Osteoblast (primary cell): Measurements from ENCODE around the gene GRK2. TPM values are rescaled to one million over a fixed set of nuclear protein-coding genes. Genes with fewer than 3 reads are reported as not detected.
A peak's percentile ranks its signal among the peaks of the same experiment; 100 is the strongest.

Experiments used
- DNase-seq: peaks from one replicate; pipeline ENCODE4 v3.0.0; 2011; ENCODE audit warnings: low spot score, mixed read lengths; ENCODE audit not compliant: insufficient read length; ENCODE audit errors: missing footprints
- H2AFZ ChIP-seq: 2 replicates; pipeline ENCODE4 v1.6.0; 2011; ENCODE audit warnings: mild to moderate bottlenecking, low read length
- H3K27ac ChIP-seq: 2 replicates; pipeline ENCODE4 v1.5.1; 2011; ENCODE audit warnings: mild to moderate bottlenecking, low read depth, low read length, moderate library complexity
- H3K27me3 ChIP-seq: 2 replicates; pipeline ENCODE4 v1.6.0; 2012; ENCODE audit warnings: mild to moderate bottlenecking, control low read depth, inconsistent platforms, low read length, moderate library complexity; ENCODE audit not compliant: insufficient read depth
- H3K36me3 ChIP-seq: 2 replicates; pipeline ENCODE4 v1.5.1; 2011; ENCODE audit warnings: mild to moderate bottlenecking, low read length, control low read depth, moderate library complexity; ENCODE audit not compliant: insufficient read depth
- H3K4me1 ChIP-seq: 2 replicates; pipeline ENCODE4 v1.5.1; 2011; ENCODE audit warnings: mild to moderate bottlenecking, low read length, control low read depth, moderate library complexity; ENCODE audit not compliant: insufficient read depth
- H3K4me2 ChIP-seq: 2 replicates; pipeline ENCODE4 v1.6.0; 2011; ENCODE audit warnings: mild to moderate bottlenecking, low read length; ENCODE audit not compliant: insufficient read depth
- H3K4me3 ChIP-seq: fragments of 200-600 bp; sonication (generic); 3 replicates; pipeline ENCODE4 v1.5.1; 2012; ENCODE audit warnings: mild to moderate bottlenecking, low read length, inconsistent platforms; ENCODE audit not compliant: insufficient read depth
- H3K79me2 ChIP-seq: 2 replicates; pipeline ENCODE4 v1.6.0; 2012; ENCODE audit warnings: mild to moderate bottlenecking, low read length, control low read depth, inconsistent platforms; ENCODE audit not compliant: insufficient read depth
- H3K9me3 ChIP-seq: 2 replicates; pipeline ENCODE4 v1.5.1; 2011; ENCODE audit warnings: low read depth, low read length, control low read depth
- H4K20me1 ChIP-seq: 2 replicates; pipeline ENCODE4 v1.6.0; 2012; ENCODE audit warnings: mild to moderate bottlenecking, low read length, control low read depth; ENCODE audit not compliant: insufficient read depth
- total RNA-seq: library from RNA; depleted of rRNA; stranded (reverse); fragments of >200 nt; gene quantifications from 2 replicates; pipeline ENCODE4 v1.2.3, GENCODE V29; 2012
- TF ChIP-seq, protein P1 (sequence below): IDR thresholded peaks from 2 replicates; pipeline ENCODE4 v1.5.1; 2011; ENCODE audit warnings: mild to moderate bottlenecking, low read depth, low read length, moderate library complexity; ENCODE audit errors: extremely low read depth

GRK2 gene
- total RNA-seq, 1 donor: 21.4 TPM

DNA sequence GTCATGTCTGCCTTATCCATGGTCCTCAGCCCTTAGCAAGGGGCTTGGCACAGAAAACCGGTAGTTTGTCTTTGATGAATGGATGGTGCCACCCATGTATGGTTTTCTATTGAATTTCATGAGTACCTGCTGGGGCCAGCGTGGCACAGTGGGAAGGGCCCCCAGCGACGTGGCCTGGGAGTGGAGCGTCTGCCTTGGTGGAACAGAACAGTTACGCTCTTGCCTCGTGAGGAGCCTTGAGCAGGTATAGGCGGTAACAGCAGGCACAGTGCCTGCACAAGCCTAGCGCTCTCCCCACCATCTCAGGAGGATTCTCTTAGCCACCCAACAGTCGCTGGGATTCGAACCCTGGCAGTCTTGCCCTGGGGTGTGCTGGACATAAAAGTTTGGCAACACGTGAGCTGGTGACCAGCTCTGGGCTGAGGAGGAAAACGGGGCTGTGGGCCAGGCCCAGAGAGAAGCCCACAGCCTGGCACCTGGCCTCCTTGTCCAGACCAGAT lies 34.0 kb downstream of the GRK2 start:
- no peak for DNase-seq
- Histone ChIP-seq H3K9me3 (no peaks in the 10 kb centered on the region), H3K4me1 (peaks cover 16% of the 10 kb centered on the region), H3K4me2 (no peak overlapping the region), H3K27ac (no peak overlapping the region), H3K79me2 (peaks cover 29% of the 10 kb centered on the region), H4K20me1 (peaks cover 19% of the 10 kb centered on the region), H2AFZ (no peak overlapping the region), H3K4me3 (no peak overlapping the region), H3K36me3 (peaks cover 52% of the 10 kb centered on the region), H3K27me3 (no peaks in the 10 kb centered on the region)
- TF ChIP-seq, protein P1, sequence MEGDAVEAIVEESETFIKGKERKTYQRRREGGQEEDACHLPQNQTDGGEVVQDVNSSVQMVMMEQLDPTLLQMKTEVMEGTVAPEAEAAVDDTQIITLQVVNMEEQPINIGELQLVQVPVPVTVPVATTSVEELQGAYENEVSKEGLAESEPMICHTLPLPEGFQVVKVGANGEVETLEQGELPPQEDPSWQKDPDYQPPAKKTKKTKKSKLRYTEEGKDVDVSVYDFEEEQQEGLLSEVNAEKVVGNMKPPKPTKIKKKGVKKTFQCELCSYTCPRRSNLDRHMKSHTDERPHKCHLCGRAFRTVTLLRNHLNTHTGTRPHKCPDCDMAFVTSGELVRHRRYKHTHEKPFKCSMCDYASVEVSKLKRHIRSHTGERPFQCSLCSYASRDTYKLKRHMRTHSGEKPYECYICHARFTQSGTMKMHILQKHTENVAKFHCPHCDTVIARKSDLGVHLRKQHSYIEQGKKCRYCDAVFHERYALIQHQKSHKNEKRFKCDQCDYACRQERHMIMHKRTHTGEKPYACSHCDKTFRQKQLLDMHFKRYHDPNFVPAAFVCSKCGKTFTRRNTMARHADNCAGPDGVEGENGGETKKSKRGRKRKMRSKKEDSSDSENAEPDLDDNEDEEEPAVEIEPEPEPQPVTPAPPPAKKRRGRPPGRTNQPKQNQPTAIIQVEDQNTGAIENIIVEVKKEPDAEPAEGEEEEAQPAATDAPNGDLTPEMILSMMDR: no peak

DNA sequence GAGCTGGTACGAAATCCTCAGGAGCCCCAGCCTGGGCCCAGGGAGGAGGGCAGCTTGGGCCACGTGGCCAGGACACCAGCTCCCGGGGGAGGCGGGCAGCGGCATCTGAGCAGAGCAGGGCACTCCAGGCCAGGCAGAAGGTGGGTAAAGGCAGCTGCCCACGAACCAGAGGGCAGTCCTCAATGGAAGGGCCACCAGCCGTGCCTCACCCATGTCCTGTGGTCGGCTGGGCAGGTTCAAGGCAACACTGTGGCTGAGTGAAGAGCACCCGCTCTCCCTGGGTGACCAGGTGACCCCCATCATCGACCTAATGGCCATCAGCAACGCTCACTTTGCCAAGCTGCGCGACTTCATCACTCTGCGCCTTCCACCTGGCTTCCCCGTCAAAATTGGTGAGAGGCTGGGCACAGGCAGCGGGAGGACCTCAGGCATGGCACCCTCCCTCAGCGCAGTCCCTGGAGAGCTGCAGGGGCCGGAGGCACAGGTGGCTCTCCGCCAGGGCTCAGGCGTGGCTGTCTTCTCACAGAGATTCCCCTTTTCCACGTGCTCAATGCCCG lies 34.6 kb downstream of the GRK2 start:
- TF ChIP-seq, protein P1: no peak
- peaks cover 16% of the 10 kb centered on the region for H3K4me1 ChIP-seq

DNA sequence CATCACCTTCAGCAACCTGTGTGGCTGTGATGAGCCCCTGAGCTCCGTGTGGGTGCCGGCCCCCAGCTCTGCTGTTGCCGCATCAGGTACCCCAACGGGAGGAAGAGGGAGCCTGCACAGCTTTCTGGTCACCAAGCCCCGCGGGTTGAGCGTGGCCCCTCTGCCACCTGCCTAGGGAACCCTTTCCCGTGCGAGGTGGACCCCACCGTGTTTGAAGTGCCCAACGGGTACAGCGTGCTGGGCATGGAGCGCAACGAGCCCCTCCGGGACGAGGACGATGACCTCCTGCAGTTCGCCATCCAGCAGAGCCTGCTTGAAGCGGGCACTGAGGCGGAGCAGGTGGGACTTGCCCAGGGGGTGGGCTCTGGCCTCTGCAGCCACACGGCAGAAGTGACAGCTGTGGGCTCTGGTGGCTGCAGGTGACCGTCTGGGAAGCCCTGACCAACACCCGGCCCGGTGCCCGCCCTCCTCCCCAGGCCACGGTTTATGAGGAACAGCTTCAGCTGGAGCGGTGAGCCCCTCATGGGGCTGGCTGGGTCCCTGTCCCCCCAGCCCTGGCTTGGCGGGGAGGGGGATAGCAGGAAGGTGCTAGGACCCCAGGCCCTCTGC lies 35.1 kb downstream of the GRK2 start:
- H3K27ac ChIP-seq: no peak overlapping the region
- no peak overlapping the region for H3K4me2 ChIP-seq
- TF ChIP-seq, protein P1: no peak
- peaks cover 19% of the 10 kb centered on the region for H3K79me2 ChIP-seq
- H3K9me3 ChIP-seq: no peaks in the 10 kb centered on the region
- no peaks in the 10 kb centered on the region for H3K27me3 ChIP-seq
- H2AFZ ChIP-seq: no peak overlapping the region
- H4K20me1 ChIP-seq: peaks cover 19% of the 10 kb centered on the region
- no peak overlapping the region for H3K4me3 ChIP-seq
- peaks cover 16% of the 10 kb centered on the region for H3K4me1 ChIP-seq
- peaks cover 41% of the 10 kb centered on the region for H3K36me3 ChIP-seq
- DNase-seq: peak; percentile 46

More for the DNA sequence above, 34.6 kb downstream of the GRK2 start:
- no peaks in the 10 kb centered on the region for H3K9me3 ChIP-seq
- no peak overlapping the region for H3K4me2 ChIP-seq
- H3K4me3 ChIP-seq: no peak overlapping the region
- no peak overlapping the region for H2AFZ ChIP-seq
- H3K79me2 ChIP-seq: peaks cover 24% of the 10 kb centered on the region
- H4K20me1 ChIP-seq: peaks cover 19% of the 10 kb centered on the region
- DNase-seq: peak; percentile 23
- H3K27ac ChIP-seq: no peak overlapping the region
- peaks cover 47% of the 10 kb centered on the region for H3K36me3 ChIP-seq
- no peaks in the 10 kb centered on the region for H3K27me3 ChIP-seq

DNA sequence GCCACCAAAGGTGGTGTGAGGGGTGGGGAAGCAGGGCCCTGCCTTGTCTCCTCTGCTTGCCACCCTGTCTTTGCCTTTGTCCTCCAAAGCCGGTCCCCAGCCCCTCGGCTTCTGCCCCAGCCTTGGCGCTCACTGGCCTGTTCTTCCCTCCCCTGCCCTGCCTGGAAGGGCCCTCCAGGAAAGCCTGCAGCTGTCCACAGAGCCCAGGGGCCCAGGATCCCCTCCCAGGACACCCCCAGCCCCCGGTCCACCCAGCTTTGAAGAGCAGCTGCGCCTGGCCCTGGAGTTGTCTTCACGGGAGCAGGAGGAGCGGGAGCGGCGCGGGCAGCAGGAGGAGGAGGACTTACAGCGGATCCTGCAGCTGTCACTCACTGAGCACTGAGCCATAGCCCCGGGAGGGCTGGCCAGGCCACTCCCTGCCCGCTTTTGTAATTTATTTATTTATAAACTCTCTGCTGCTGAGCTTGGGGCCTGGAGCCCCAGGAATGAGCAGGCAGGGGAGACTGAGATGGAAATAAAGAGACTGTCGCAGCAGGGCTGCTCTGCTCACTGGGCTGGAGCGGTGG lies 35.8 kb downstream of the GRK2 start:
- H3K27me3 ChIP-seq: no peaks in the 10 kb centered on the region
- no peak overlapping the region for H2AFZ ChIP-seq
- H3K79me2 ChIP-seq: peaks cover 14% of the 10 kb centered on the region
- peaks cover 35% of the 10 kb centered on the region for H3K36me3 ChIP-seq
- H3K4me3 ChIP-seq: no peak overlapping the region
- peak; percentile 88 for DNase-seq
- TF ChIP-seq, protein P1: no peak
- peaks cover 16% of the 10 kb centered on the region for H3K4me1 ChIP-seq
- no peak overlapping the region for H3K27ac ChIP-seq
- H3K9me3 ChIP-seq: no peaks in the 10 kb centered on the region
- H4K20me1 ChIP-seq: peaks cover 19% of the 10 kb centered on the region
- H3K4me2 ChIP-seq: no peak overlapping the region
